A673 (cell line): ENCODE data around the gene PKLR.

ENCODE experiments used
- CTCF ChIP-seq: fragments of 300-800, 200-600 bp; sonication (generic); conservative IDR thresholded peaks from 2 replicates; pipeline ENCODE4 v1.5.1; 2017; ENCODE audit warnings: low read depth, mild to moderate bottlenecking, antibody characterized with exemption, low read length, moderate library complexity, mixed read lengths
- EZH2 ChIP-seq: fragments of 200-600 bp; sonication (generic); IDR thresholded peaks from 2 replicates; pipeline ENCODE4 v1.6.1; 2017; ENCODE audit warnings: borderline replicate concordance, low read depth, mild to moderate bottlenecking, mixed read lengths, antibody characterized with exemption, low read length; ENCODE audit not compliant: poor library complexity, severe bottlenecking

GRCh38 chr1:155269381-155269780, 31.9 kb downstream of the PKLR start:
- no peak for TF ChIP-seq CTCF
- no peak for TF ChIP-seq EZH2
